H1 (cell line): Measurements from ENCODE around the gene TTC3. TPM values are rescaled to one million over a fixed set of nuclear protein-coding genes. Genes with fewer than 3 reads are reported as not detected.

Experiments
- CHD1 ChIP-seq: IDR thresholded peaks from 2 replicates; pipeline ENCODE4 v1.6.1; 2012; ENCODE audit warnings: low read depth, low read length, improper control_type of control experiment
- EP300 ChIP-seq, 2 experiments: IDR thresholded peaks; 1 replicate in 1 of 2; 2 replicates in 1 of 2; pipeline ENCODE4 v1.6.1; 2011 to 2012; ENCODE audit warnings: low read depth in 2 of 2, low read length in 2 of 2, mild to moderate bottlenecking in 2 of 2, borderline replicate concordance in 1 of 2, inconsistent platforms in 1 of 2, moderate library complexity in 1 of 2
- SIX5 ChIP-seq: IDR thresholded peaks from 2 replicates; pipeline ENCODE4 v1.6.1; 2011; ENCODE audit warnings: mild to moderate bottlenecking, low read depth, low read length
- polyA plus RNA-seq, 7 experiments: library from polyadenylated mRNA; depleted of rRNA in 3 of 7; stranded (reverse) in 5 of 7; unstranded in 2 of 7; fragments of >200 nt in 5 of 7; fragments of 200-250 nt in 2 of 7; gene quantifications; 1 replicate in 5 of 7; 2 replicates in 1 of 7; 4 replicates in 1 of 7; pipeline versions ENCODE4 v1.2.1 to v1.2.3, GENCODE V29; 2011 to 2013; ENCODE audit warnings: missing spikeins in 2 of 7, mixed read lengths in 2 of 7
- total RNA-seq: library from RNA; stranded (reverse); fragmentation: NEBNext Ultra II Directional; extraction: Animal tissue kit (Norgen Biotek cat#: 25700); gene quantifications from 2 replicates; pipeline ENCODE4 v1.2.1, GENCODE V29; 2021

Gene TTC3
- total and polyA plus RNA-seq, 2 of the 8 experiments (the other 6 are each of a cell fraction or from before 2014, with no cell fraction given), result 11.0 to 36.2 TPM

DNA sequence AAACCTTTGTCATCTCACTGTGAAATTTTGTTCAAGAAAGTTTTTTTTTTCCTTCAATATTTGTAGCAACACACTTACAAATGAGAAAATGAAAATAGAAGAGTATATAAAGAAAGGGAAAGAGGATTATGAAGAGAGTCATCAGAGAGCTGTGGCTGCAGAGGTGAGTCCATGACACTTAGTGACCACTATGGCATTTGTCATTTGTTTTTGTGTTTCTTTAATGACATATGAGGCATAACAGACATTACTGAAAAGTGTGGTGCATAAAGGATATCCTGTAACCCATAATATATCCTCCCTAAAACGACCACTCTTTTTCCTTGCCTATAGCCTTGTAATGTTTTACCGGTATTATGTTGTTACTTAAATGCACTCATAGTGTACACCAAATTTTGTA lies 113.9 kb downstream of the TTC3 start (continued):
- no peak for TF ChIP-seq EP300 (IDR thresholded peaks at IDR 0.05; ENCODE audit: borderline replicate concordance in 1 of 2, low read depth in 2 of 2, low read length in 2 of 2)
- TF ChIP-seq SIX5, result no peak
- TF ChIP-seq CHD1, result no peak
